K562 (cell line): ENCODE measurements around the gene BSDC1. TPM values are rescaled to one million over a fixed set of nuclear protein-coding genes. Genes with fewer than 3 reads are reported as not detected.
"Not testable (repeated sequence)": the region's sequence is repeated elsewhere in the genome, so short reads cannot be mapped to it uniquely, and the experiment has no call there.

Source experiments
- ATAC-seq: fragments of 200-7000 bp; cut with Tn5 transposase; 3 replicates; pipeline ENCODE4 v1.9.1; 2020; ENCODE audit warnings: moderate library complexity
- BruUV-seq: library from RNA; stranded (reverse); fragments of 400-500 nt; replicated peaks from 2 replicates; lab custom pipeline; 2021; lab: Mats Ljungman, UMichigan
- CTCF ChIA-PET: fragments of 300-600 bp; formaldehyde crosslinking; extraction: SDS; loops from one replicate; lab custom pipeline; 2021; ENCODE audit warnings: low intra/inter-chr PET ratio; lab: Yijun Ruan, JAX
- POLR2A ChIA-PET: fragments of 300-600, 350-650 bp; sonication (Branson Sonifier 250); formaldehyde crosslinking; extraction: SDS; loops from one replicate; lab custom pipeline; 2021; ENCODE audit warnings: antibody characterized with exemption, inconsistent platforms; lab: Yijun Ruan, JAX
- DNase-seq, 4 experiments: peaks; one replicate each; pipeline versions ENCODE4 v3.0.0 to v3.0.0-alpha.2; 2011 to 2018; ENCODE audit warnings: low spot score in 3 of 4, mixed read lengths in 3 of 4; ENCODE audit errors: extremely low read depth in 1 of 4
- FAIRE-seq: peaks from 2 replicates; lab custom pipeline; 2011; peaks lifted over from hg19 to GRCh38; lab: Jason Lieb, UNC
- H2AFZ ChIP-seq: 2 replicates; pipeline ENCODE4 v1.6.0; 2011; ENCODE audit warnings: low read depth, low read length, control low read depth, inconsistent platforms
- H3K27ac ChIP-seq: fragments of 200-600 bp; 3 replicates; pipeline ENCODE4 v1.8.0; 2011; ENCODE audit warnings: low read depth, mild to moderate bottlenecking, control low read depth, inconsistent platforms, low read length, moderate library complexity, mixed read lengths; ENCODE audit errors: extremely low read depth
- H3K27me3 ChIP-seq, 2 experiments: fragments of 300-600 bp in 1 of 2; 2 replicates in 1 of 2; 3 replicates in 1 of 2; pipeline versions ENCODE4 v1.6.0 to v1.8.0; 2011; ENCODE audit warnings: inconsistent platforms in 2 of 2, low read length in 2 of 2, mild to moderate bottlenecking in 1 of 2, mixed read lengths in 1 of 2, moderate library complexity in 1 of 2; ENCODE audit not compliant: control insufficient read depth in 2 of 2, insufficient read depth in 2 of 2
- H3K36me3 ChIP-seq: fragments of 300-600 bp; 3 replicates; pipeline ENCODE4 v1.8.0; 2011; ENCODE audit warnings: mild to moderate bottlenecking, low read length, inconsistent platforms; ENCODE audit not compliant: control insufficient read depth, insufficient read depth
- H3K4me1 ChIP-seq, 2 experiments: fragments of 200-600 bp in 1 of 2; replicated peaks in 1 of 2; 2 replicates in 1 of 2; 3 replicates in 1 of 2; pipeline versions ENCODE4 v1.5.1 to v1.8.0; 2011; ENCODE audit warnings: inconsistent platforms in 2 of 2, low read length in 2 of 2, mild to moderate bottlenecking in 1 of 2, mixed read lengths in 1 of 2, moderate library complexity in 1 of 2; ENCODE audit not compliant: control insufficient read depth in 2 of 2, insufficient read depth in 2 of 2
- H3K4me2 ChIP-seq: 2 replicates; pipeline ENCODE4 v1.6.1; 2011; ENCODE audit warnings: low read length, control low read depth, inconsistent platforms, mixed read lengths; ENCODE audit not compliant: insufficient read depth
- H3K4me3 ChIP-seq: fragments of 200-600 bp; sonication (generic), shearing (Covaris generic); 2 replicates; pipeline ENCODE4 v1.5.1; 2016; ENCODE audit warnings: control low read depth, inconsistent platforms
- H3K79me2 ChIP-seq: fragments of 200-600 bp; 3 replicates; pipeline ENCODE4 v1.8.0; 2011; ENCODE audit warnings: low read length, inconsistent platforms; ENCODE audit not compliant: control insufficient read depth, insufficient read depth
- H3K9ac ChIP-seq, 2 experiments: 2 replicates each; pipeline versions ENCODE4 v1.6.0 to v1.6.1; 2011; ENCODE audit warnings: low read depth in 2 of 2, low read length in 2 of 2, control low read depth in 1 of 2, inconsistent platforms in 1 of 2, mild to moderate bottlenecking in 1 of 2, mixed read lengths in 1 of 2; ENCODE audit not compliant: insufficient read depth in 1 of 2
- H3K9me1 ChIP-seq: one replicate; pipeline ENCODE4 v1.6.0; 2011; ENCODE audit warnings: inconsistent platforms, mild to moderate bottlenecking, low read length, moderate library complexity; ENCODE audit not compliant: control insufficient read depth, insufficient read depth
- H3K9me3 ChIP-seq: replicated peaks from 2 replicates; pipeline ENCODE4 v1.5.1; 2011; ENCODE audit warnings: low read depth, low read length, inconsistent platforms; ENCODE audit not compliant: control insufficient read depth, insufficient read depth
- H4K20me1 ChIP-seq: replicated peaks from 2 replicates; pipeline ENCODE4 v1.6.1; 2011; ENCODE audit warnings: low read length, inconsistent platforms, mixed read lengths; ENCODE audit not compliant: control insufficient read depth, insufficient read depth
- ZNF121 ChIP-seq: sonication (generic); formaldehyde crosslinking; conservative IDR thresholded peaks from 2 replicates; pipeline ENCODE4 v1.8.0; 2022; ENCODE audit warnings: missing genetic modification reagents
- WGBS: fragments of 100-300 bp; shearing (Covaris generic); methylation state at CpG from one replicate; pipeline ENCODE4 v1.1.6; 2016; ENCODE audit warnings: low coverage, mixed read lengths; ENCODE audit not compliant: insufficient coverage; ENCODE audit errors: missing lambda C conversion rate; 5-methylcytosine and 5-hydroxymethylcytosine counted together
- in situ Hi-C: fragments of 300-500 bp; cut with MboI; formaldehyde crosslinking; loops from 4 replicates; pipeline ENCODE4 v1.15.0; 2018; ENCODE audit warnings: inconsistent platforms, mixed read lengths
- intact Hi-C: fragments of 100-400 bp; cut with micrococcal nuclease; formaldehyde crosslinking; loops from 2 replicates; pipeline ENCODE4 v1.14.2; 2022
- polyA plus RNA-seq, 8 experiments: library from polyadenylated mRNA; depleted of rRNA in 4 of 8; stranded (reverse) in 5 of 8; unstranded in 3 of 8; fragments of >200 nt; fragmentation: Nextera tagmentation in 2 of 8; fragmentation: Illumina TruSeq in 1 of 8; extraction: Ambion mirVana in 2 of 8; extraction: Trizol in 1 of 8; gene quantifications; 2 replicates each; pipeline versions ENCODE4 v1.2.1 to v1.2.3, GENCODE V29; 2011 to 2014; ENCODE audit warnings: inconsistent platforms in 1 of 8, missing spikeins in 1 of 8
- total RNA-seq, 7 experiments: library from RNA; depleted of rRNA in 6 of 7; stranded (reverse); fragments of >200 nt in 6 of 7; fragmentation: Illumina TruSeq in 2 of 7; extraction: Trizol in 2 of 7; gene quantifications; 2 replicates each; pipeline versions ENCODE4 v1.2.1 to v1.2.3, GENCODE V29; 2011 to 2021; ENCODE audit warnings: low replicate concordance in 1 of 7
- TF ChIP-seq, protein P1 (sequence below), 2 experiments: fragments of 450-650 bp in 1 of 2; sonication (generic) in 1 of 2; formaldehyde crosslinking; conservative IDR thresholded peaks; 2 replicates each; pipeline versions ENCODE4 v1.4.0 to v1.8.1; 2020 to 2022; ENCODE audit warnings: mild to moderate bottlenecking in 1 of 2, missing genetic modification reagents in 1 of 2
- TF ChIP-seq, protein P2 (sequence below): conservative IDR thresholded peaks from 2 replicates; pipeline ENCODE4 v1.6.1; 2011; ENCODE audit warnings: low read depth, mild to moderate bottlenecking, low read length; ENCODE audit not compliant: control insufficient read depth
- TF ChIP-seq, protein P3 (sequence below), 2 experiments: fragments of 450-650 bp; IDR thresholded peaks; 2 replicates each; pipeline ENCODE4 v1.6.1; 2016; ENCODE audit warnings: mild to moderate bottlenecking in 2 of 2, borderline replicate concordance in 1 of 2, low read depth in 1 of 2, moderate library complexity in 1 of 2

The BSDC1 gene
- total and polyA plus RNA-seq, 9 of the 15 experiments (the other 6 are each of a cell fraction or from before 2014, with no cell fraction given), result 10.2 to 96.8 (median 73.1) TPM

GRCh38 chr1:32438777-32439176, 44.5 kb upstream of the BSDC1 start:
- not testable (repeated sequence) for H3K4me2 ChIP-seq, H3K9me1 ChIP-seq, H3K4me3 ChIP-seq, H3K4me1 ChIP-seq, H3K9me3 ChIP-seq, DNase-seq, H3K27ac ChIP-seq
- peak; percentile 52 for TF ChIP-seq ZNF121 (CRISPR knock-in tag)
- TF ChIP-seq, all 486 proteins: peak for 1; not testable (repeated sequence) for 485
- H2AFZ ChIP-seq, intact Hi-C loops, FAIRE-seq, H4K20me1 ChIP-seq, CTCF ChIA-PET, H3K36me3 ChIP-seq, H3K79me2 ChIP-seq, POLR2A ChIA-PET, ATAC-seq, BruUV-seq, in situ Hi-C loops, H3K9ac ChIP-seq: not testable (repeated sequence)
- 4% methylated on average over 3 of the region's 4 CpGs for WGBS
- peaks cover 4 to 15% of the 10 kb centered on the region in 2 experiments; a peak in 3 of 5 replicates for H3K27me3 ChIP-seq

DNA sequence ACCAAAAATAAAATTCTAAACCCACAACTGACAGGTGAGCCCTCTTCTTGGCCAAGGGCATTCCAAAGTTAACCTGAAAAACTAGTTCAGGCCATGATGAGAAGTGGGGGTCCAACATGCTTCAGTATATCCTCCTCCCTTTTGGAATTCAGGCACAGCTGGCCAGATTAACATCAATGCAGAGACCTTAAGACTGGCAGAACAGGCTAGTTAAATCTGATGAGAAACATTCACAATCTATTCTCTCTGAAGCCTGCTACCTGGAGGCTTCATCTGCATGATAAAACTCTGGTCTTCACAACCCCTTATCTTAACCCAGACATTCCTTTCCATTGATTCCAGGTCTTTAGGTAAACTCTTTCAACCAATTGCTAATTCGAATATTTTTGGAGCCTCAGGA, 43.9 kb upstream of the BSDC1 start:
- H4K20me1 ChIP-seq, result no peaks in the 10 kb centered on the region
- no peak overlapping the region for H3K27ac ChIP-seq
- H3K9me1 ChIP-seq, result no peaks in the 10 kb centered on the region
- H3K36me3 ChIP-seq, result no peaks in the 10 kb centered on the region
- no TSS peak for BruUV-seq
- no peak overlapping the region for H2AFZ ChIP-seq
- no peaks in the 10 kb centered on the region for H3K9me3 ChIP-seq
- WGBS, result 6% methylated on average over 1 of the region's 1 CpG
- no peaks in the 10 kb centered on the region for H3K79me2 ChIP-seq
- H3K4me2 ChIP-seq, result no peak overlapping the region
- FAIRE-seq, result no peak
- in situ Hi-C loops, result no loop called here
- H3K9ac ChIP-seq, result no peak overlapping the region
- H3K4me3 ChIP-seq, result no peak overlapping the region
- ChIA-PET CTCF (no interaction called here), POLR2A (no interaction called here)
- no peak for ATAC-seq
- no peaks in the 10 kb centered on the region; a peak in 3 of 5 replicates for H3K4me1 ChIP-seq
- intact Hi-C loops, result no loop called here
- DNase-seq, result no peak
- peaks cover 4 to 15% of the 10 kb centered on the region in 2 experiments; a peak in 3 of 5 replicates for H3K27me3 ChIP-seq
- TF ChIP-seq, protein P1, sequence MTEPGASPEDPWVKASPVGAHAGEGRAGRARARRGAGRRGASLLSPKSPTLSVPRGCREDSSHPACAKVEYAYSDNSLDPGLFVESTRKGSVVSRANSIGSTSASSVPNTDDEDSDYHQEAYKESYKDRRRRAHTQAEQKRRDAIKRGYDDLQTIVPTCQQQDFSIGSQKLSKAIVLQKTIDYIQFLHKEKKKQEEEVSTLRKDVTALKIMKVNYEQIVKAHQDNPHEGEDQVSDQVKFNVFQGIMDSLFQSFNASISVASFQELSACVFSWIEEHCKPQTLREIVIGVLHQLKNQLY (CRISPR knock-in tag; conservative IDR thresholded peaks at IDR 0.05), result no peak
- TF ChIP-seq, protein P2, sequence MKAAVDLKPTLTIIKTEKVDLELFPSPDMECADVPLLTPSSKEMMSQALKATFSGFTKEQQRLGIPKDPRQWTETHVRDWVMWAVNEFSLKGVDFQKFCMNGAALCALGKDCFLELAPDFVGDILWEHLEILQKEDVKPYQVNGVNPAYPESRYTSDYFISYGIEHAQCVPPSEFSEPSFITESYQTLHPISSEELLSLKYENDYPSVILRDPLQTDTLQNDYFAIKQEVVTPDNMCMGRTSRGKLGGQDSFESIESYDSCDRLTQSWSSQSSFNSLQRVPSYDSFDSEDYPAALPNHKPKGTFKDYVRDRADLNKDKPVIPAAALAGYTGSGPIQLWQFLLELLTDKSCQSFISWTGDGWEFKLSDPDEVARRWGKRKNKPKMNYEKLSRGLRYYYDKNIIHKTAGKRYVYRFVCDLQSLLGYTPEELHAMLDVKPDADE, result no peak
- TF ChIP-seq, protein P3, sequence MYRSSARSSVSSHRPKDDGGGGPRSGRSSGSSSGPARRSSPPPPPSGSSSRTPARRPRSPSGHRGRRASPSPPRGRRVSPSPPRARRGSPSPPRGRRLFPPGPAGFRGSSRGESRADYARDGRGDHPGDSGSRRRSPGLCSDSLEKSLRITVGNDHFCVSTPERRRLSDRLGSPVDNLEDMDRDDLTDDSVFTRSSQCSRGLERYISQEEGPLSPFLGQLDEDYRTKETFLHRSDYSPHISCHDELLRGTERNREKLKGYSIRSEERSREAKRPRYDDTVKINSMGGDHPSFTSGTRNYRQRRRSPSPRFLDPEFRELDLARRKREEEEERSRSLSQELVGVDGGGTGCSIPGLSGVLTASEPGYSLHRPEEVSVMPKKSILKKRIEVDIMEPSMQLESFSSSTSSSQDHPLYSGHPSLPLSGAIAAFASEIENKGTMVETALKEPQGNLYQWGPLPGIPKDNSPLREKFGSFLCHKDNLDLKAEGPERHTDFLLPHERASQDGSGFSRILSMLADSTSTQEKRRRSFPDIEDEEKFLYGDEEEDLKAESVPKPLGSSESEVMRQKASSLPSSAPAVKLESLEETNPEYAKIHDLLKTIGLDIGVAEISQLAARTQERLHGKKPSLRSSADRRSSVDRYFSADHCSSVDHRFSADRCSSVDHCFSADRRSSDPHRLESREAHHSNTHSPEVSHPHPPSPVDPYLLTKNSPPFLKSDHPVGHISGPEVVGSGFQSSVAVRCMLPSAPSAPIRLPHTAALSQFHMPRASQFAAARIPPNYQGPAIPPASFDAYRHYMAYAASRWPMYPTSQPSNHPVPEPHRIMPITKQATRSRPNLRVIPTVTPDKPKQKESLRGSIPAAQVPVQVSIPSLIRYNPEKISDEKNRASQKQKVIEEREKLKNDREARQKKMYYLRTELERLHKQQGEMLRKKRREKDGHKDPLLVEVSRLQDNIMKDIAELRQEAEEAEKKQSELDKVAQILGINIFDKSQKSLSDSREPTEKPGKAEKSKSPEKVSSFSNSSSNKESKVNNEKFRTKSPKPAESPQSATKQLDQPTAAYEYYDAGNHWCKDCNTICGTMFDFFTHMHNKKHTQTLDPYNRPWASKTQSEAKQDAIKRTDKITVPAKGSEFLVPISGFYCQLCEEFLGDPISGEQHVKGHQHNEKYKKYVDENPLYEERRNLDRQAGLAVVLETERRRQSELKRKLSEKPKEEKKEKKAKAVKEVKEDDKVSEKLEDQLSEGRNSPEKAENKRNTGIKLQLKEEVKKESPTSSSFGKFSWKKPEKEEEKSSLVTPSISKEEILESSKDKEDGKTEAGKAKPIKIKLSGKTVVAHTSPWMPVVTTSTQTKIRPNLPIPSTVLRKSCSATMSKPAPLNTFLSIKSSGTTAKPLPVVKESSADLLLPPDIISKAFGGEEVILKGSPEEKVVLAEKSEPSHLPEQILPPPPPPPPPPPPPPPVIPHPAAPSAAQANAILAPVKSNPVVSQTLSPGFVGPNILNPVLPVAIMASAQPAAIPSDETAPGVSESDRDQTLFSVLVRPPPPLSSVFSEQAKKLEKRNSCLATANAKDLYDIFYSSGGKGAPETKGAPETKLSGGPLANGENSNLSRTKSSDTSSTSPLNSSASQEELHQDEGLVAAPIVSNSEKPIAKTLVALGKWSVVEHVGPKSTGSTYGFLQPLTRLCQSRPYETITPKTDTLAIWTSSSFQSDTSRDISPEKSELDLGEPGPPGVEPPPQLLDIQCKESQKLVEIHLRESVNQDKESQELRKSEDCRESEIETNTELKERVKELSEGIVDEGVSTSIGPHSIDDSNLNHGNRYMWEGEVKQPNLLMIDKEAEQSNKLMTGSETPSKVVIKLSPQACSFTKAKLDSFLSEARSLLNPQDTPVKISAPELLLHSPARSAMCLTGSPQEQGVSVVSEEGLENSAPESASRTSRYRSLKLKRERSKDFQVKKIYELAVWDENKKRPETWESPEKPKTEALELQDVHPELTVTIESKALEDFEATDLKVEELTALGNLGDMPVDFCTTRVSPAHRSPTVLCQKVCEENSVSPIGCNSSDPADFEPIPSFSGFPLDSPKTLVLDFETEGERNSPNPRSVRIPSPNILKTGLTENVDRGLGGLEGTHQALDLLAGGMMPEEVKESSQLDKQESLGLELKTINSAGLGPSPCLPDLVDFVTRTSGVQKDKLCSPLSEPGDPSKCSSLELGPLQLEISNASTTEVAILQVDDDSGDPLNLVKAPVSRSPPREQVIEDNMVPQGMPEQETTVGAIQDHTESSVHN (IDR thresholded peaks at IDR 0.05; ENCODE audit: borderline replicate concordance in 1 of 2, low read depth in 1 of 2), result no peak
